RCC 7860 (cell line): ENCODE measurements around the gene AARS2.
"Not testable (repeated sequence)": the region's sequence is repeated elsewhere in the genome, so short reads cannot be mapped to it uniquely, and the experiment has no call there.

ENCODE experiments used
- DNase-seq: peaks from one replicate; pipeline ENCODE4 v3.0.0-alpha.2; 2015; ENCODE audit warnings: low spot score
- FAIRE-seq: peaks from 2 replicates; lab custom pipeline; 2012; peaks lifted over from hg19 to GRCh38; lab: Jason Lieb, UNC

Gene AARS2

GRCh38 chr6:44312901-44313788 lies at the start of gene AARS2:
TSS of gene AARS2 (minus strand) at chr6:44313347. CDS start at chr6:44313323, 24 bp downstream.
- FAIRE-seq (no peak), DNase-seq (peak; percentile 70)

- DNase-seq, result no peak
- FAIRE-seq, result no peak
Measured at GRCh38 chr6:44361947-44362346, 48.8 kb upstream of the AARS2 start.

GRCh38 chr6:44359973-44360372 lies 46.8 kb upstream of the AARS2 start:
- FAIRE-seq, result no peak
- no peak for DNase-seq

- no peak for FAIRE-seq
Measured at GRCh38 chr6:44356487-44356886, 43.3 kb upstream of the AARS2 start.

GRCh38 chr6:44355640-44356039 lies 42.5 kb upstream of the AARS2 start:
- no peak for DNase-seq
- FAIRE-seq, result no peak

More at GRCh38 chr6:44356487-44356886, 43.3 kb upstream of the AARS2 start:
- no peak for DNase-seq

- FAIRE-seq (no peak), DNase-seq (no peak)
Measured at GRCh38 chr6:44353336-44353735, 40.2 kb upstream of the AARS2 start.

- DNase-seq, result no peak
- FAIRE-seq, result no peak
Measured at GRCh38 chr6:44352259-44352658, 39.1 kb upstream of the AARS2 start.

GRCh38 chr6:44350650-44350994 lies 37.5 kb upstream of the AARS2 start:
- not testable (repeated sequence) for DNase-seq, FAIRE-seq

- FAIRE-seq, result no peak
- no peak for DNase-seq
Measured at GRCh38 chr6:44349904-44350649, 36.9 kb upstream of the AARS2 start.

- not testable (repeated sequence) for DNase-seq, FAIRE-seq
Measured at GRCh38 chr6:44346818-44347217, 33.7 kb upstream of the AARS2 start.

- DNase-seq, result no peak
- no peak for FAIRE-seq
Measured at GRCh38 chr6:44342489-44342888, 29.3 kb upstream of the AARS2 start, which contains the start of gene SPATS1. TSS of gene SPATS1 (plus strand) at chr6:44342650. CDS start at chr6:44343096, 446 bp downstream.

GRCh38 chr6:44342052-44342451 lies 28.9 kb upstream of the AARS2 start:
- DNase-seq (no peak), FAIRE-seq (no peak)

GRCh38 chr6:44341095-44341890 lies 28.1 kb upstream of the AARS2 start:
- FAIRE-seq (no peak), DNase-seq (no peak)

GRCh38 chr6:44339763-44340625 lies 26.8 kb upstream of the AARS2 start:
- FAIRE-seq (no peak), DNase-seq (peak; percentile 53)

- FAIRE-seq (no peak), DNase-seq (no peak)
Measured at GRCh38 chr6:44339301-44339700, 26.2 kb upstream of the AARS2 start.

- FAIRE-seq, result no peak
Measured at GRCh38 chr6:44338228-44339122, 25.3 kb upstream of the AARS2 start.

GRCh38 chr6:44335631-44336030 lies 22.5 kb upstream of the AARS2 start:
- FAIRE-seq (no peak), DNase-seq (no peak)

More at GRCh38 chr6:44338228-44339122, 25.3 kb upstream of the AARS2 start:
- peak; percentile 44 for DNase-seq

- DNase-seq, result no peak
- no peak for FAIRE-seq
Measured at GRCh38 chr6:44333942-44334341, 20.8 kb upstream of the AARS2 start.
